NCI-H2227 (cell line): ENCODE data around the gene CENPM.

Experiments used
- DNase-seq: peaks from one replicate; lab custom pipeline; 2025; ENCODE audit not compliant: unreplicated experiment; lab: John Stamatoyannopoulos, UW

The CENPM gene

GRCh38 chr22:41933411-41934177 is 13.4 kb downstream of the CENPM start:
- no peak for DNase-seq

DNA sequence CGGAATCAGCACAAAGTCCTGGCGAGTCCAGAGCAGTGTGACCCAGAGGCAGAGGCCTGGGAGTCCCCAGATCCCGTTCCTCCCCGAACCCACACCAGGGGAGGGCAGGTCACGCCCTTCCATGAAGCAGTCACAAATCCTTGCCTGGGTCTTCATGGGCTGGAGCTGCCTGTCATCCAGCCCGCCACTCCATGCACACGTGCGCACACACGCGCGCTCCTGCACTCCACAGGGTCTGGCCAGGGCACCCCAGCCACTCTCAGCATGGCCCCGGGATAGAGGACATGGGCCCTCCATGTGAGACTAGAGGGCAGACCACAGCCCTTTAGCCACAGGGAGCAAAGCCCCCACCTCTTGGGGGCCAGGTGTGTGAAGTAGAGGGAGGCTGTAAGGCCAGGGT is 14.6 kb downstream of the CENPM start:
- DNase-seq: no peak

- DNase-seq: no peak
Observed at GRCh38 chr22:41931701-41932269, 15.2 kb downstream of the CENPM start.

DNA sequence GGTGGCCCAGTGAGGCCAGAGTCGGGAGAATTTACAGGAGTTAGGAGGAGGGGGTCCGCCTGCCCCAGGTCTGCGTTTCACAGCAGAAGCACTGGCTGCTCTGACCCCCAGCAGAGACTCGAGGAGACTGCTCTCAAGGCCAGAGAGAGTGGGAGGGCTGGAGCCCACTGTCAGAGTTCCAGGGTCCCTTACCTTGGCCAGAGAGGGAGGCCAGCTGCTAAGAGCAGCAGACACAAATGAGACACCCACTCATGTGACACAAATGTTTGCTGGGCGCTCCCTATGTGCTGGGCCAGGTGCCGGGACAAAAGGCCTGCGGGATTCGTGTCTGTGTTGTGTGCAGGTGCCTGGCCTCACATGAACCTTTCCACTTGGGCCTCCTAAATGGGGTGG is 17.5 kb downstream of the CENPM start:
- DNase-seq: no peak

DNA sequence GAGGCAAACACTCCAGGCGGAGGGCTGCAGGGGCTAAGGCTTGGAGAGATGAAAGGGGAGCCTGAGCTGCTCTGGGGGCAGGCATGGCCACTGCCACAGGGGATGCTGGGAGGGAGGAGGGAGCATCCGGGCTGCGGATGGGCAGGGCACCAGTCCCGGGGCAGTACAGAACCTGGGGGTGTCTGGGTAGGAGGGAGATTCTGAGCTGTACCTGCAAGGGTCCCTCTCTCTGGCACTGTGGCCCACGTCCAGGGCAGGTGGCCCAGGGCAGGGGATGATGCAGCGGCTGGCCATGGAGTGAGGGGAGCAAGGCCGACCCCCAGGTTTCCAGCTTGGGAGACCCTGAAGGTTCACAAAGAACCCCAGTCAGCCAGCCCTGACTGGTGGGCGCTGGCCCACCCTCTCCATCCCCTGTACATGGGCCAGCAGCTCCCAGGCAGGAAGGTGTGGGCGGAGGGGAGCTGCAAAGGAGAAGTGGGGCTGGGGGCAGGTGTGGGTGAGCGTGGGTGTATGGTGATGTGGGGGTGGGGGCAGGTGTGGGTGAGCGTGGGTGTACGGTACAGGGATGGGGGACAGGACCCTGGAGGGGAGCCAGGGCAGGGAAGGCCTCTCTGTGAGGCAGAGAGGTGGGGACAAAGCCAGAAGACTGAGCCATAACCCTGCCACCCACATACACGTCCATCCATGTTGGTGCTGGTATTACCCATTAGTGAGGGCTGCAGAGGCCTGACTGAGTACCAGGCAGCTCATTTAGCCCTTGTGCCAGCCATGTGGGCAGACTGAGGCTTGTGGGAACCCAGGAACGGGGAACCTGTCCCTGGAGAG is 18.1 kb downstream of the CENPM start:
- no peak for DNase-seq

GRCh38 chr22:41927813-41928212 is 19.1 kb downstream of the CENPM start:
- DNase-seq: no peak

GRCh38 chr22:41925783-41926460 is 21.0 kb downstream of the CENPM start:
- peak; percentile 81 for DNase-seq

GRCh38 chr22:41923595-41924276 is 23.2 kb downstream of the CENPM start:
- no peak for DNase-seq

GRCh38 chr22:41922940-41923594 is 23.9 kb downstream of the CENPM start:
- no peak for DNase-seq

- no peak for DNase-seq
Observed at GRCh38 chr22:41922328-41922727, 24.6 kb downstream of the CENPM start.

GRCh38 chr22:41920271-41920976 is 26.5 kb downstream of the CENPM start:
- DNase-seq: no peak

DNA sequence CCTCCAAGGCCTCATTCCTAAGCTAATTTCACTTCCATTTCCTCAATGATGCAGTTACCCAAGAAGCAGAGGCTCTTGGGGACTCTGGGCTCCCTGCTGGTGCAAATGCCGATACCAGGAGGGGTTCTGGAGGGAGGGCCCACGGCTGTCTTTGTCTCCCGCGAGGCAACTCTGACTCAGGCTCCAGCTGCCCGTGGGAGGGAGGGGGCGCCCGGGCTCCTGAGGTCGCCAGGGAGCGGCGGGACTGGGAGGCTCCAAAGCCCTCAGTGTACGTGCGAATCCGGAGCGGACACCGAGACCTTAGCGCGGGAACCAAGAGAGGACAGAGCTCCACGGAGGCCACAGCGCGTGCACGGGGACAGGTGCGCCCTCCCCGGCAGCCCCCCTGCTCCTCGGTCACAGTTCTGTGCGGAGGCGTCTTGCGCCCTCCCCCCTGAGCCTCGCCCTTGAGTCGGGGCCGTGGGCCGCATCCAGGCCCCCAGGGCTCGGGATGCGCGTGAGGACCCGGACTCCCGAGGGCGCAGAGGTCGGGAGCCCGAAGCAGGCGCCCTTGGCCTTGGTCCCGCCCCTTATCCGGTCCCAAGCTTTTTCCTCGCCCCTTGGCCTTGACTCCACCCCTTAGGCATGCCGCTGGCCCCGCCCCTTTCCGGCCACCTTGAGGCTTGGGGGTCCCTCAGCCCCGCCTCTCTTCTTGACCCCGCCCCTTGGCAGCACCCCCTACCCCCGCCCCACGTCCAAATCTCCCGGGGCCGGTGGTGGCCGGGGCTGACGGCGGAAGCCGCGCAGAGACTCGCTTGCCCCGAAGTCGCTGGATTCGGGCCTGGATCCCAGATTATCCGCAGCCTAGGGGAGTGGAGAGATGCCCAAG is 27.4 kb downstream of the CENPM start:
- DNase-seq: no peak

DNA sequence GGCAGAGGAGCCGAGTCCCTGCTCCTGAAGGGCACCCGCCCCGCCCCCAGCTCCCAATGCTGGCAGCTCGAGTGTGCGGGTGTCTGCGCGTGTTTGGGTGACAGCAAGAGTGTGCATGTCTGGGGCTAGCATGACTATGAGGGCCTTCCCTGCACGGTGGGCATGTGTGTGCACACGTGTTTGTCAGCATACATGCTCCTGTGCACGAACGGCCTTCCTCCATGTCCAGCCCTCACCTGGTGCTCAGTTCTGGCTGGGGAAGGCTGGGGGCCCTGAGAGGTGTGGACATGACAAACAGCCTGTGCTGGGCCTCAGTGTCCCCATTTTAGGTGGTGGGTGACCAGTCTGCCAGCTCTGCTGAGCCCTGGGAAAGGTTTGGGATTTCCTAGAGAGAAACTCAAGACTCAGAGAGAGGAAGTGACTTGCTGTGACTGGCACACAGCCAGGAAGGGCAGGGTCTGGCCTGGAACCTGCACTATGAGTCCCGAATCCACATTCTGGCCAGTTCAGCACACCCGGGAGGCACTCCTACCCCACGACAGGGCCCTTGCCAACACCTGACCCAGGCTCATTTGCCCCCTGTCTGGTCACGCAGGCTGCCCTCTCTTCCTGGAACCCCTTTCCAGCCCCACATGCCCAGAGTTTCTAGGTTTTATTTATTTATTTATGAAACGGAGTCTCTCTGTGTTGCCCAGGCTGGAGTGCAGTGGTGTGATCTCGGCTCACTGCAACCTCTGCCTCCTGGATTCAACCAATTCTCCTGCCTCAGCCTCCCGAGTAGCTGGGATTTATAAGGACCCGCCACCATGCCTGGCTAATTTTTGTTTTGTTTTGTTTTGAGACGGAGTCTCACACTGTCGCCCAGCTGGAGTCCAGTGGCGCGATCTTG is 28.8 kb downstream of the CENPM start:
- DNase-seq: no peak

- no peak for DNase-seq
Observed at GRCh38 chr22:41917375-41917902, 29.5 kb downstream of the CENPM start.

DNA sequence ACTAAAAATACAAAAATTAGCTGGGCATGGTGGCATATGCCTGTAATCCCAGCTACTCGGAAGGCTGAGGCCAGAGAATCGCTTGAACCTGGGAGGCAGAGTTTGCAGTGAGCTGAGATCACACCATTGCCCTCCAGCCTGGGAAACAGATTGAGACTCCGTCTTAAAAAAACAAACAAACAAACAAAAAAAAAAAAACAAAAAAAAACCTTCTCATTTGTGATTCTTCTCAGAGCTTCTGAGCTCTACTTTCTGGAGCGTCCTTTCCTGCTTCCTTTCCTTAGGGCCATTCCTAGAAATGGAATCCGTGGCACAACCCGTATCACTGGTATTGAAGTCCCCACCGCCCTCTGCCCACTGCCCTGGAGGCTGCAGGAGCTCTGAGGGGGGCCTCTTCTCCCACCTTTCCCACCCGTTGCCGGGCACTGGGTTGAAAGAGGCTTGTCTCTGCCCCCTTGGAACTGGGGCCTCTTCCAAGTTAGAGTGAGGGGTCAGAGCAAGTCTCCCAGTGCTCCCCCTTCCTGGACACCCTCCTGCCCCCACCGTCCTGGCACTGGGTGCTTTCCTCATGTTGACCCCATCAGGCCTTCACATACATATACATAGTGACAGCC is 30.1 kb downstream of the CENPM start:
- no peak for DNase-seq

DNA sequence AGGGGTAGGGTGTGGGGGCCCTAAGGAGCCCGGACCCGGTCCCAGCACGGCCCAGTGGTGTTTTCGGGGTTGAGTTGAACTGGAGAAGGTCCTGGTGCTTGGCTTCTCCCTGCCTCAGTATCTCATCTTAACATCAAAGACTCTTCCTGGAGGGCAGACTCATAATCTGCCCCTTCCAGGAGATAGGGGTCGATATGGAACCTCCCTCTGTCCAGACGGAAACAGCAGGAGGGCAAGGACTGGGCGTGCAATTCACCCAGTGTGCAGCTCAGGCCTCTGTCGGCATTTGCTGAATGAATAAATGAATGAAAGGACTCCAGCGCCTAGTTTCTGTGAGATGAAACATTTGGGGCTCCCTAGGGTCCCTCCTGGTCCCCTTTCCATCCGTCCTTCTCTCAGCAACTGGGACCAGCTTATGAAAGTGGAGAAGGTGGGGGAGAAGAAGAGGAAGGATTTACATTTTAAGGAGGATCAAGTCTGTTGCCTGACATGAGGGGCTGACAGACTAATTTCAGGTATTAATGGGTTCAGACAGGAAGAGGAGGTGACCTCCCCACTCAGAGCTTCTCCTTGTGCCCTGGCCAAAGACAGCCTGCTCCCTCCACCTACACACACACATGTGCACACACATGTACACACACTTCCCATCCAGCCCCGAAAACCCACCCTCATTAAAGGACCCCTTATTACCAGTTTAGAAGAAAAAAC is 31.0 kb downstream of the CENPM start:
- no peak for DNase-seq
